IMR-90 (cell line): Measurements from ENCODE around the gene JMJD8. TPM values are rescaled to one million over a fixed set of nuclear protein-coding genes. Genes with fewer than 3 reads are reported as not detected.

ENCODE experiments used
- ATAC-seq: fragments of 200-7000 bp; cut with Tn5 transposase; 2 replicates; pipeline ENCODE4 v1.9.1; 2020; ENCODE audit warnings: low read depth, mild to moderate bottlenecking, moderate library complexity
- BruUV-seq: library from RNA; stranded (reverse); fragments of 400-500 nt; replicated peaks from 2 replicates; lab custom pipeline; 2021; lab: Mats Ljungman, UMichigan
- CTCF ChIA-PET: fragments of 300-600 bp; formaldehyde crosslinking; extraction: SDS; loops from one replicate; lab custom pipeline; 2021; ENCODE audit warnings: antibody characterized with exemption; lab: Yijun Ruan, JAX
- POLR2A ChIA-PET: fragments of 300-600 bp; sonication (Branson Sonifier 250); formaldehyde crosslinking; loops from one replicate; lab custom pipeline; 2022; ENCODE audit warnings: antibody characterized with exemption; ENCODE audit not compliant: unreplicated experiment; lab: Charles Lee
- DNase-seq: peaks from one replicate; pipeline ENCODE4 v3.0.0; 2013
- H2AFZ ChIP-seq: replicated peaks from 2 replicates; pipeline ENCODE3; 2013; ENCODE audit warnings: low read length, mild to moderate bottlenecking; ENCODE audit not compliant: poor library complexity
- H2AK5ac ChIP-seq: 2 replicates; pipeline ENCODE4 v1.6.1; 2013; ENCODE audit warnings: low read depth, low read length, inconsistent platforms
- H2AK9ac ChIP-seq: replicated peaks from 2 replicates; pipeline ENCODE3; 2013; ENCODE audit warnings: mild to moderate bottlenecking, low read depth, low read length, moderate library complexity; ENCODE audit not compliant: poor library complexity
- H2BK120ac ChIP-seq: 2 replicates; pipeline ENCODE4 v1.6.1; 2013; ENCODE audit warnings: low read depth, low read length, inconsistent platforms
- H2BK15ac ChIP-seq: 3 replicates; pipeline ENCODE4 v1.6.1; 2013; ENCODE audit warnings: low read depth, low read length, inconsistent platforms
- H2BK20ac ChIP-seq: 2 replicates; pipeline ENCODE4 v1.6.1; 2013; ENCODE audit warnings: low read depth, mild to moderate bottlenecking, inconsistent platforms, low read length, moderate library complexity
- H2BK5ac ChIP-seq: 2 replicates; pipeline ENCODE4 v1.6.1; 2013; ENCODE audit warnings: mild to moderate bottlenecking, low read depth, low read length, inconsistent platforms; ENCODE audit not compliant: poor library complexity, severe bottlenecking
- H3K14ac ChIP-seq: replicated peaks from 2 replicates; pipeline ENCODE4 v1.6.1; 2013; ENCODE audit warnings: low read depth, low read length, inconsistent platforms
- H3K18ac ChIP-seq: 2 replicates; pipeline ENCODE4 v1.6.1; 2013; ENCODE audit warnings: low read depth, low read length, control low read depth
- H3K23ac ChIP-seq: 2 replicates; pipeline ENCODE4 v1.6.1; 2013; ENCODE audit warnings: low read depth, low read length, inconsistent platforms
- H3K27ac ChIP-seq: 2 replicates; pipeline ENCODE4 v1.5.1; 2013; ENCODE audit warnings: mild to moderate bottlenecking, control low read depth, low read length; ENCODE audit not compliant: insufficient read depth
- H3K27me3 ChIP-seq: 2 replicates; pipeline ENCODE4 v1.6.1; 2013; ENCODE audit warnings: low read length; ENCODE audit not compliant: control insufficient read depth, insufficient read depth
- H3K36me3 ChIP-seq: 2 replicates; pipeline ENCODE4 v1.6.1; 2013; ENCODE audit warnings: low read length, mixed read lengths; ENCODE audit not compliant: control insufficient read depth, insufficient read depth
- H3K4ac ChIP-seq: 2 replicates; pipeline ENCODE4 v1.6.1; 2013; ENCODE audit warnings: low read depth, low read length, inconsistent platforms
- H3K4me1 ChIP-seq: 2 replicates; pipeline ENCODE4 v1.6.1; 2013; ENCODE audit warnings: low read length, mixed read lengths; ENCODE audit not compliant: control insufficient read depth, insufficient read depth
- H3K4me2 ChIP-seq: 2 replicates; pipeline ENCODE4 v1.6.1; 2013; ENCODE audit warnings: low read depth, mild to moderate bottlenecking, control low read depth, low read length, moderate library complexity
- H3K4me3 ChIP-seq: 2 replicates; pipeline ENCODE4 v1.5.1; 2013; ENCODE audit warnings: low read depth, mild to moderate bottlenecking, control low read depth, low read length, moderate library complexity; ENCODE audit not compliant: insufficient read depth
- H3K56ac ChIP-seq: 2 replicates; pipeline ENCODE4 v1.6.1; 2013; ENCODE audit warnings: low read length, inconsistent platforms; ENCODE audit not compliant: insufficient read depth; ENCODE audit errors: extremely low read depth
- H3K79me1 ChIP-seq, 2 experiments: 2 replicates each; pipeline ENCODE4 v1.6.1; 2013; ENCODE audit warnings: low read length in 2 of 2, inconsistent platforms in 1 of 2, low read depth in 1 of 2
- H3K9ac ChIP-seq: 2 replicates; pipeline ENCODE4 v1.6.1; 2013; ENCODE audit warnings: low read depth, low read length, control low read depth
- H3K9me1 ChIP-seq: 2 replicates; pipeline ENCODE4 v1.6.1; 2013; ENCODE audit warnings: low read length, inconsistent platforms; ENCODE audit not compliant: insufficient read depth
- H3K9me3 ChIP-seq: 2 replicates; pipeline ENCODE4 v1.6.1; 2013; ENCODE audit warnings: low read length; ENCODE audit not compliant: control insufficient read depth, insufficient read depth
- H4K20me1 ChIP-seq: 2 replicates; pipeline ENCODE4 v1.6.1; 2013; ENCODE audit warnings: low read length, inconsistent platforms; ENCODE audit not compliant: insufficient read depth
- H4K5ac ChIP-seq: 2 replicates; pipeline ENCODE4 v1.6.1; 2013; ENCODE audit warnings: mild to moderate bottlenecking, low read depth, low read length, control low read depth
- H4K8ac ChIP-seq, 2 experiments: 2 replicates each; pipeline ENCODE4 v1.6.1; 2013; ENCODE audit warnings: low read depth in 2 of 2, low read length in 2 of 2, control low read depth in 1 of 2, inconsistent platforms in 1 of 2
- H4K91ac ChIP-seq: 2 replicates; pipeline ENCODE4 v1.6.1; 2013; ENCODE audit warnings: low read depth, low read length, inconsistent platforms; ENCODE audit not compliant: insufficient read depth
- BHLHE40 ChIP-seq: fragments of 150-350 bp; IDR thresholded peaks from 2 replicates; pipeline ENCODE4 v1.6.1; 2016; ENCODE audit warnings: mild to moderate bottlenecking, low read depth, low read length
- CEBPB ChIP-seq: IDR thresholded peaks from 2 replicates; pipeline ENCODE4 v1.6.1; 2012; ENCODE audit warnings: low read depth, low read length, improper control_type of control experiment
- CHD1 ChIP-seq: IDR thresholded peaks from 2 replicates; pipeline ENCODE4 v1.6.1; 2012; ENCODE audit warnings: low read depth, low read length, improper control_type of control experiment
- CTCF ChIP-seq: conservative IDR thresholded peaks from 2 replicates; pipeline ENCODE4 v1.5.1; 2012; ENCODE audit warnings: mild to moderate bottlenecking, low read depth, low read length, improper control_type of control experiment
- FOS ChIP-seq: fragments of 150-350 bp; IDR thresholded peaks from 2 replicates; pipeline ENCODE4 v1.6.1; 2016; ENCODE audit warnings: low read depth, low read length
- MAZ ChIP-seq: IDR thresholded peaks from 2 replicates; pipeline ENCODE4 v1.6.1; 2012; ENCODE audit warnings: low read depth, mild to moderate bottlenecking, low read length, improper control_type of control experiment, moderate library complexity, borderline replicate concordance
- MXI1 ChIP-seq: IDR thresholded peaks from 2 replicates; pipeline ENCODE4 v1.6.1; 2012; ENCODE audit warnings: low read depth, mild to moderate bottlenecking, low read length, moderate library complexity, borderline replicate concordance
- NFE2L2 ChIP-seq: fragments of 150-350 bp; IDR thresholded peaks from 2 replicates; pipeline ENCODE4 v1.6.1; 2016; ENCODE audit warnings: low read depth, mild to moderate bottlenecking, low read length
- POLR2A ChIP-seq: IDR thresholded peaks from 2 replicates; pipeline ENCODE4 v1.6.1; 2012; ENCODE audit warnings: mild to moderate bottlenecking, low read depth, low read length
- RAD21 ChIP-seq: IDR thresholded peaks from 2 replicates; pipeline ENCODE4 v1.6.1; 2012; ENCODE audit warnings: low read length, improper control_type of control experiment
- RCOR1 ChIP-seq: IDR thresholded peaks from 2 replicates; pipeline ENCODE4 v1.6.1; 2012; ENCODE audit warnings: mild to moderate bottlenecking, low read length, improper control_type of control experiment; ENCODE audit not compliant: insufficient replicate concordance
- RFX5 ChIP-seq: IDR thresholded peaks from 2 replicates; pipeline ENCODE4 v1.8.0; 2012; ENCODE audit warnings: low read depth, mild to moderate bottlenecking, low read length, moderate library complexity
- SMC3 ChIP-seq: fragments of 150-350 bp; IDR thresholded peaks from 2 replicates; pipeline ENCODE4 v1.6.1; 2016; ENCODE audit warnings: low read depth, mild to moderate bottlenecking, antibody characterized with exemption, low read length, moderate library complexity
- USF2 ChIP-seq: fragments of 150-350 bp; IDR thresholded peaks from 2 replicates; pipeline ENCODE4 v1.6.1; 2017; ENCODE audit warnings: mild to moderate bottlenecking, antibody characterized with exemption, low read length, low read depth
- WGBS, 2 experiments: methylation state at CpG; one replicate each; pipeline versions ENCODE4 v1.1.5 to v1.1.7; 2013; ENCODE audit warnings: missing lambda C conversion rate in 2 of 2; ENCODE audit not compliant: insufficient read length in 1 of 2; ENCODE audit errors: extremely low coverage in 2 of 2; 5-methylcytosine and 5-hydroxymethylcytosine counted together
- dilution Hi-C: fragments of 300-500 bp; cut with HindIII; formaldehyde crosslinking; loops from one replicate; pipeline ENCODE4 v1.14.3; 2018; ENCODE audit warnings: low sequenced_read_pairs; ENCODE audit not compliant: unreplicated experiment
- in situ Hi-C: fragments of 300-500 bp; cut with MboI; formaldehyde crosslinking; loops from 3 replicates; pipeline ENCODE4 v1.14.3; 2019; ENCODE audit warnings: low sequenced_read_pairs, inconsistent platforms, mixed read lengths
- intact Hi-C: fragments of 100-400 bp; cut with micrococcal nuclease; formaldehyde crosslinking; loops from 2 replicates; pipeline ENCODE4 v1.10.0; 2022
- polyA plus RNA-seq, 3 experiments: library from polyadenylated mRNA; depleted of rRNA; stranded (reverse); fragments of >200 nt; gene quantifications; 2 replicates each; pipeline ENCODE4 v1.2.3, GENCODE V29; 2012; ENCODE audit warnings: low replicate concordance in 1 of 3
- total RNA-seq: library from RNA; depleted of rRNA; stranded (reverse); fragments of >200 nt; gene quantifications from 2 replicates; pipeline ENCODE4 v1.2.3, GENCODE V29; 2012
- TF ChIP-seq, protein P1 (sequence below): fragments of 150-350 bp; IDR thresholded peaks from 2 replicates; pipeline ENCODE4 v1.6.1; 2016; ENCODE audit warnings: low read depth, mild to moderate bottlenecking, low read length, moderate library complexity, borderline replicate concordance

Gene JMJD8
- total and polyA plus RNA-seq, 2 of the 4 experiments (the other 2 are of a cell fraction): 17.7 to 62.5 TPM

- no peak overlapping the region for H3K23ac ChIP-seq
- H3K9me3 ChIP-seq: no peaks in the 10 kb centered on the region
- ATAC-seq (no peak), DNase-seq (no peak)
- BruUV-seq: no TSS peak
- no peak overlapping the region for H2BK120ac ChIP-seq
- H3K4ac ChIP-seq: no peak overlapping the region
- ChIA-PET CTCF (no interaction called here), POLR2A (no interaction called here)
- WGBS, 2 experiments: 97% methylated on average over 9 of the region's 32 CpGs; no CpG with 5 or more reads in 1 of the 2 experiments
- H4K20me1 ChIP-seq: no peaks in the 10 kb centered on the region; the same call in 1 of the 2 replicates
- no peak overlapping the region for H4K91ac ChIP-seq
- no peak overlapping the region for H4K5ac ChIP-seq
- H2AK9ac ChIP-seq: peak overlapping the region; percentile 5
- dilution Hi-C loops: no loop called here
- no peak overlapping the region for H2AFZ ChIP-seq
- H3K4me3 ChIP-seq: no peak overlapping the region
- H3K4me1 ChIP-seq: peaks cover 21% of the 10 kb centered on the region
- peaks cover 13 to 58% of the 10 kb centered on the region in 2 experiments; a peak in 3 of 4 replicates for H3K79me1 ChIP-seq
- no peak overlapping the region for H3K27ac ChIP-seq
- no peak overlapping the region for H3K14ac ChIP-seq
- no peaks in the 10 kb centered on the region for H3K36me3 ChIP-seq
- H3K18ac ChIP-seq: no peak overlapping the region
- H3K9ac ChIP-seq: no peak overlapping the region
- H2BK15ac ChIP-seq: no peak overlapping the region
- H3K9me1 ChIP-seq: peaks cover 15% of the 10 kb centered on the region
- no peak overlapping the region; the same call in 1 of the 2 replicates for H2AK5ac ChIP-seq
- intact Hi-C loops: no loop called here
- H3K56ac ChIP-seq: no peak overlapping the region
- no peak overlapping the region for H3K4me2 ChIP-seq
- H2BK20ac ChIP-seq: no peak overlapping the region
- in situ Hi-C loops: loop anchor here (10.0 kb wide), 1 partner anchor 251 kb away; the partner anchor contains the start of gene NME4
- H4K8ac ChIP-seq: no peak overlapping the region
- no peaks in the 10 kb centered on the region for H3K27me3 ChIP-seq
- H2BK5ac ChIP-seq: no peak overlapping the region
- TF ChIP-seq FOS (no peak), CEBPB (no peak), RAD21 (no peak), RFX5 (no peak), MXI1 (no peak), SMC3 (no peak), POLR2A (no peak), NFE2L2 (no peak), RCOR1 (no peak), USF2 (no peak), MAZ (no peak), CHD1 (no peak), BHLHE40 (no peak), CTCF (no peak)
- TF ChIP-seq, protein P1, sequence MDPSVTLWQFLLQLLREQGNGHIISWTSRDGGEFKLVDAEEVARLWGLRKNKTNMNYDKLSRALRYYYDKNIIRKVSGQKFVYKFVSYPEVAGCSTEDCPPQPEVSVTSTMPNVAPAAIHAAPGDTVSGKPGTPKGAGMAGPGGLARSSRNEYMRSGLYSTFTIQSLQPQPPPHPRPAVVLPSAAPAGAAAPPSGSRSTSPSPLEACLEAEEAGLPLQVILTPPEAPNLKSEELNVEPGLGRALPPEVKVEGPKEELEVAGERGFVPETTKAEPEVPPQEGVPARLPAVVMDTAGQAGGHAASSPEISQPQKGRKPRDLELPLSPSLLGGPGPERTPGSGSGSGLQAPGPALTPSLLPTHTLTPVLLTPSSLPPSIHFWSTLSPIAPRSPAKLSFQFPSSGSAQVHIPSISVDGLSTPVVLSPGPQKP: no peak
These were observed 38.1 kb downstream of the JMJD8 start for GRCh38 chr16:645852-646678.
